Liver (tissue), 3 donors: ENCODE measurements around the gene RETREG1.

Experiments used
- GABPA ChIP-seq, 2 donors: IDR thresholded peaks in 1 of 2; conservative IDR thresholded peaks in 1 of 2; 2 replicates each; pipeline ENCODE4 v1.6.1; 2016; ENCODE audit warnings: antibody characterized with exemption in 2 of 2, mild to moderate bottlenecking in 1 of 2, moderate library complexity in 1 of 2
- RXRA ChIP-seq, 2 donors: IDR thresholded peaks; 2 replicates each; pipeline ENCODE4 v1.6.1; 2017 to 2018; ENCODE audit warnings: antibody characterized with exemption in 2 of 2, mild to moderate bottlenecking in 1 of 2
- TAF1 ChIP-seq: conservative IDR thresholded peaks from 2 replicates; pipeline ENCODE4 v1.6.1; 2016; ENCODE audit warnings: antibody characterized with exemption, mild to moderate bottlenecking
- YY1 ChIP-seq: IDR thresholded peaks from 2 replicates; pipeline ENCODE4 v1.6.1; 2016; ENCODE audit warnings: antibody characterized with exemption, mild to moderate bottlenecking
- ZBTB33 ChIP-seq: IDR thresholded peaks from 2 replicates; pipeline ENCODE4 v1.6.1; 2016; ENCODE audit warnings: antibody characterized with exemption
- TF ChIP-seq, protein P1 (sequence below): fragments of 150-350 bp; IDR thresholded peaks from 2 replicates; pipeline ENCODE4 v1.5.1; 2017; ENCODE audit warnings: improper control_type of control experiment, low read depth, low read length; ENCODE audit not compliant: missing input control
- TF ChIP-seq, protein P2 (sequence below): IDR thresholded peaks from 2 replicates; pipeline ENCODE4 v1.6.1; 2016; ENCODE audit warnings: antibody characterized with exemption
- donor health status: healthy.
- donor health status: healthy.

GRCh38 chr5:16510098-16510497 is 106.7 kb downstream of the RETREG1 start:
- TF ChIP-seq, protein P1, sequence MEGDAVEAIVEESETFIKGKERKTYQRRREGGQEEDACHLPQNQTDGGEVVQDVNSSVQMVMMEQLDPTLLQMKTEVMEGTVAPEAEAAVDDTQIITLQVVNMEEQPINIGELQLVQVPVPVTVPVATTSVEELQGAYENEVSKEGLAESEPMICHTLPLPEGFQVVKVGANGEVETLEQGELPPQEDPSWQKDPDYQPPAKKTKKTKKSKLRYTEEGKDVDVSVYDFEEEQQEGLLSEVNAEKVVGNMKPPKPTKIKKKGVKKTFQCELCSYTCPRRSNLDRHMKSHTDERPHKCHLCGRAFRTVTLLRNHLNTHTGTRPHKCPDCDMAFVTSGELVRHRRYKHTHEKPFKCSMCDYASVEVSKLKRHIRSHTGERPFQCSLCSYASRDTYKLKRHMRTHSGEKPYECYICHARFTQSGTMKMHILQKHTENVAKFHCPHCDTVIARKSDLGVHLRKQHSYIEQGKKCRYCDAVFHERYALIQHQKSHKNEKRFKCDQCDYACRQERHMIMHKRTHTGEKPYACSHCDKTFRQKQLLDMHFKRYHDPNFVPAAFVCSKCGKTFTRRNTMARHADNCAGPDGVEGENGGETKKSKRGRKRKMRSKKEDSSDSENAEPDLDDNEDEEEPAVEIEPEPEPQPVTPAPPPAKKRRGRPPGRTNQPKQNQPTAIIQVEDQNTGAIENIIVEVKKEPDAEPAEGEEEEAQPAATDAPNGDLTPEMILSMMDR = no peak
- TF ChIP-seq RXRA (IDR thresholded peaks at IDR 0.05) = no peak
- TF ChIP-seq GABPA (IDR thresholded peaks at IDR 0.05 in 1 of 2, conservative IDR thresholded peaks at IDR 0.05 in 1 of 2) = no peak
- no peak for TF ChIP-seq TAF1
- TF ChIP-seq ZBTB33 = no peak
- TF ChIP-seq, protein P2, sequence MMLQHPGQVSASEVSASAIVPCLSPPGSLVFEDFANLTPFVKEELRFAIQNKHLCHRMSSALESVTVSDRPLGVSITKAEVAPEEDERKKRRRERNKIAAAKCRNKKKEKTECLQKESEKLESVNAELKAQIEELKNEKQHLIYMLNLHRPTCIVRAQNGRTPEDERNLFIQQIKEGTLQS = no peak
- TF ChIP-seq YY1 = no peak
